Left forelimb (tissue), 1 donor: ENCODE data around the gene SCN2A.

Experiments used
- DNase-seq: peaks from one replicate; pipeline ENCODE4 v3.0.0-alpha.2; 2018; ENCODE audit warnings: low spot score

SCN2A gene

GRCh38 chr2:165423081-165423480, 183.9 kb downstream of the SCN2A start:
- DNase-seq = no peak

GRCh38 chr2:165425556-165425955, 186.3 kb downstream of the SCN2A start:
- no peak for DNase-seq

GRCh38 chr2:165427686-165428085, 188.5 kb downstream of the SCN2A start:
- DNase-seq = no peak

- DNase-seq = no peak
Observed at GRCh38 chr2:165428926-165429325, 189.7 kb downstream of the SCN2A start.

- DNase-seq = no peak
Observed at GRCh38 chr2:165431014-165431413, 191.8 kb downstream of the SCN2A start.

- no peak for DNase-seq
Observed at GRCh38 chr2:165432234-165432966, 193.2 kb downstream of the SCN2A start.

GRCh38 chr2:165434865-165435496, 195.8 kb downstream of the SCN2A start:
- no peak for DNase-seq

- DNase-seq = no peak
Observed at GRCh38 chr2:165435611-165436010, 196.4 kb downstream of the SCN2A start.

GRCh38 chr2:165436559-165436958, 197.3 kb downstream of the SCN2A start:
- no peak for DNase-seq

- DNase-seq = no peak
Observed at GRCh38 chr2:165440367-165440766, 201.2 kb downstream of the SCN2A start.
